ENCODE results near the gene MLLT3. TPM values are rescaled to one million over a fixed set of nuclear protein-coding genes. Genes with fewer than 3 reads are reported as not detected.

The MLLT3 gene
- total RNA-seq, 1 donor from 2014 or later: 15.8 TPM

DNA sequence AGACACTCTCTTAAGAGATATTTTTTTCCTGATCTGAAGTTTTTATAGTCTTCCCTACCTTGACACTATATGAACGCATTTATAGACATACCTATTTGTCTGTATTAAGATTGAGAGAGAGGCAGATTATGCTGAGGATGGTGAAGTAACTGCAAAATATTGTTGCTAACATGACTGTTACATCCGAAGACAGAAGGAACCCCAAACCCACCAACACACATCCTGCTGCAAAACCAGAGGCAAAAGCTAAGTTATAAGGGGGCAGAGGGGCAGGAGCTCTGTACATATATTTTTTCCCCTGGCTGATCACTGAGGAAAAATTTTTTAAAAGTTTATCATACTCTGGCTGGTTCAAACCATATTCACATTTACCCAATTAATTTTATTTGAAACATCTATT lies 279.0 kb downstream of the MLLT3 start:
- H3K4me3 ChIP-seq (ENCODE audit: low read depth, low read length): no peak overlapping the region
- no peak for TF ChIP-seq CTCF (IDR thresholded peaks at IDR 0.05; ENCODE audit: insufficient read depth, low read length, severe bottlenecking)
- no peaks in the 10 kb centered on the region for H3K27me3 ChIP-seq (ENCODE audit: control insufficient read depth, insufficient read depth, low read length)
- DNase-seq (ENCODE audit: low read depth): no peak
- no peaks in the 10 kb centered on the region for H3K36me3 ChIP-seq (ENCODE audit: control insufficient read depth, insufficient read depth, low read length)
- FAIRE-seq: no peak

DNA sequence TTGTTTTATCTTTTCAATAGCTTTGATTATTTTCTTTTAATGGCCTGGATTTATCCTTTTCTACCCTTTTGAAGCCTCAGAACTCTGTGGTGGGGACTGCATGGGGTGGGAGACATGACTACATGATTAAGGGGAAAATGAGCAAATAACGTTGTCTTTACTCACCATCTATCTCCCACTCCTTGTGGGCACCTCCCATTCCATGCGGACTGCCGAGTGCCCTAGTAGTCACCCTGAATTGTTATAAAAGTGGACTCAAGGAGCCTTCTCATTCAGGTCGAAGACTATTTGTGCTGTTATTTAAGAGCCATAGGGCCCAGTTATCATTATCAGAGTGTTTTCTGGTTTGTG lies 281.8 kb downstream of the MLLT3 start:
- FAIRE-seq (no peak), DNase-seq (ENCODE audit: low read depth) (no peak)
- H3K27me3 ChIP-seq (ENCODE audit: control insufficient read depth, insufficient read depth, low read length): no peaks in the 10 kb centered on the region
- H3K4me3 ChIP-seq (ENCODE audit: low read depth, low read length): no peak overlapping the region
- TF ChIP-seq CTCF (IDR thresholded peaks at IDR 0.05; ENCODE audit: insufficient read depth, low read length, severe bottlenecking): no peak
- H3K36me3 ChIP-seq (ENCODE audit: control insufficient read depth, insufficient read depth, low read length): no peaks in the 10 kb centered on the region

DNA sequence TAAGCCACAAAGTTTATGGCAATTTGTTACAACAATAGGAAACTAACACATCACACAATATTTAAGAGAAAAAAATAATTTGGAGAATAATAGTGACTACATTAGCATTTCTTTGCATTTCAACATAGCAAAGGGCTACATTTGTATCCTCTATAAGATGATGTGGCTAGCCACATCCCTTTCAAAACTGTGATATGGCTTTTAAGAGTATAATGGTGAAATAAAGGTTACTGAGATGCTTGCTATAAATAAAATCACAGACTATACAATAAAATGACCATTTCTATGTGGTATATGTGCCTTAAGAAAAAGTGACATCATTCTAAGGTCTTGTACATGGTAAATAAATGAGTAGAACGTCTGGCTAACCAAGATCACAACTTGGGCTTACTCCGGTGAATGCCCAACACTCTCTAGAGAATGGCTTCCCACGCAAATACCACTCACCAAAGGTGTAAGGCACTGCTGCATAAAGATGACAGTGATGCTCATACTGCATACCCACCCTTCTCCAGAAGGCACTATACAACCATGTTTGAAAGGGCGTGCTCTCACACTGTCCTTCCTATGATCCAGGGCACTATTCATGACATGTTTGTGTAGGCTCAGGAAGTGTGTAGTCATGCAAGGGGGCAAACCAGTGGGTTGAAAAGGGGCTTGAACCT lies 286.5 kb downstream of the MLLT3 start:
- DNase-seq (ENCODE audit: low read depth) (no peak), FAIRE-seq (no peak)
- Histone ChIP-seq H3K4me3 (ENCODE audit: low read depth, low read length) (no peak overlapping the region), H3K36me3 (ENCODE audit: control insufficient read depth, insufficient read depth, low read length) (no peaks in the 10 kb centered on the region), H3K27me3 (ENCODE audit: control insufficient read depth, insufficient read depth, low read length) (no peaks in the 10 kb centered on the region)
- no peak for TF ChIP-seq CTCF (IDR thresholded peaks at IDR 0.05; ENCODE audit: insufficient read depth, low read length, severe bottlenecking)

DNA sequence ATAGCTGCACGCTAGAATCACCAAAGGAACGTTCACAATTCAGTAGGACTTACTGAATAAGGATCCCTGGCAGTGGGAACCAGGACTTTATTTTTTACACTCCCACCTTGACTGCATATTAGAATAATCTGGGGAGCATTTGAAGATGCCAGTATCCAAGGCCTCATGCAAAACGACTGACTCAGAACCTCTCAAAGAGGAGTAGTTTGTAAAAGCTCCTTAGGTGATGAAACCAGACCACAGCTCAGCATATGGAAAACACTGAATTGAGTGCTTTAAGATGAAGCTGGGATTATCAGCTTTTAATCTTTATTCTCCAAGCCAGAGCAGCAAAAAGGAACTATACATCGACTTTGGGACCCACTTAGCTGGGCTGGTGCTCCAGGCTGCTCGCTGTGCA lies 288.3 kb downstream of the MLLT3 start:
- no peaks in the 10 kb centered on the region for H3K36me3 ChIP-seq (ENCODE audit: control insufficient read depth, insufficient read depth, low read length)
- no peaks in the 10 kb centered on the region for H3K27me3 ChIP-seq (ENCODE audit: control insufficient read depth, insufficient read depth, low read length)
- no peak for FAIRE-seq
- no peak overlapping the region for H3K4me3 ChIP-seq (ENCODE audit: low read depth, low read length)
- DNase-seq (ENCODE audit: low read depth): no peak
- no peak for TF ChIP-seq CTCF (IDR thresholded peaks at IDR 0.05; ENCODE audit: insufficient read depth, low read length, severe bottlenecking)

- no peaks in the 10 kb centered on the region for H3K27me3 ChIP-seq (ENCODE audit: control insufficient read depth, insufficient read depth, low read length)
- no peak for FAIRE-seq
- no peak overlapping the region for H3K4me3 ChIP-seq (ENCODE audit: low read depth, low read length)
- TF ChIP-seq CTCF (IDR thresholded peaks at IDR 0.05; ENCODE audit: insufficient read depth, low read length, severe bottlenecking): no peak
- DNase-seq (ENCODE audit: low read depth): no peak
- H3K36me3 ChIP-seq (ENCODE audit: control insufficient read depth, insufficient read depth, low read length): no peaks in the 10 kb centered on the region
Observed at GRCh38 chr9:20331095-20331685, 291.1 kb downstream of the MLLT3 start.

DNA sequence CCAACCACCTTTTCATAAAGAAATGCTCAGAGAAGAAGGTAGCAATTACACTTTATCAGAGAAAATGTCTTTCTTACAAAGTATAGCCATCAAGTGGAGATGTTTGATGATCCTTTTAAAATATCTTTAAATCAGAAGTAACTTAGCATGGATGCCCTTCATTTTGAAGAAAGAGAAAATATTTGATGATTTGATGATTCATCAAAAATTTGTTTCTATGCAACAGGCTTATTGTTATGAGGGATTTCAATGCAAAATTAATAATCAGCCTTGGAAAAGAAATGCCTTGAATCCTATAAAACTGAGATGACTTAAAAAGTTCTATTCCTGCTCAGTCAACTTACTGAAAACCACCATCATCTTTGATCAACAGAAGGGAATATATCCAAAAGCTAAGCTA lies 291.6 kb downstream of the MLLT3 start:
- DNase-seq (ENCODE audit: low read depth): no peak
- H3K4me3 ChIP-seq (ENCODE audit: low read depth, low read length): no peak overlapping the region
- no peaks in the 10 kb centered on the region for H3K27me3 ChIP-seq (ENCODE audit: control insufficient read depth, insufficient read depth, low read length)
- FAIRE-seq: no peak
- no peak for TF ChIP-seq CTCF (IDR thresholded peaks at IDR 0.05; ENCODE audit: insufficient read depth, low read length, severe bottlenecking)
- no peaks in the 10 kb centered on the region for H3K36me3 ChIP-seq (ENCODE audit: control insufficient read depth, insufficient read depth, low read length)

Data from bronchial epithelial cell (primary cell).